Measurements from ENCODE around the gene MOB2.

MOB2 gene

DNA sequence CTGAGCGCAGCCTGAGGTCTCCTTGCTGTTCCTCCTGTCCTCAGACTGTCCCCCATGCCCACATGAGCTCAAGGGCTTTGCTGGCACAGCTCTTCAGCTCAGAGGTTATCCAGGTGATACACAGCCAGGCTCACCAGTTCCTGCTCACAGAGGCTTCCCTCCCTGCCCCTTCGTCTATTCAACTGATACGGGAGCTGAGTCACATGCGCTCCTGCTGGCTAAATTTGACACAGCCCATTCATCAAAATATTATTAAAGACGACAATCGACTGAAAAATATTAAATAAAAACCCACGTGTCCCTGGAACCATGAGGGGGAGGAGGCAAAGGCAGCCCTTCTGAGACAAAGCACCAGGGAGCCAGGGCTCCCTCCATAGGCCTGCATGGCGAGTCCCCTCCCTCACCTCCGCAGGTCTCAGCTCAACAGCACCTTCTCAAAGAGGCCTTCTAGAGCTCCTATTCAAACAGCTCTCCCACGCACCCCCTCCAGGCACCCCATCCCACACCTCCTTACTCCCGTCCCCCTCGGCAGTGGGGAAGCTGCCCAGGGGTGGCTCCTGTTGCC lies 45.0 kb upstream of the MOB2 start:
- DNase-seq (ENCODE audit: low spot score): no peak
- TF ChIP-seq, protein P1, sequence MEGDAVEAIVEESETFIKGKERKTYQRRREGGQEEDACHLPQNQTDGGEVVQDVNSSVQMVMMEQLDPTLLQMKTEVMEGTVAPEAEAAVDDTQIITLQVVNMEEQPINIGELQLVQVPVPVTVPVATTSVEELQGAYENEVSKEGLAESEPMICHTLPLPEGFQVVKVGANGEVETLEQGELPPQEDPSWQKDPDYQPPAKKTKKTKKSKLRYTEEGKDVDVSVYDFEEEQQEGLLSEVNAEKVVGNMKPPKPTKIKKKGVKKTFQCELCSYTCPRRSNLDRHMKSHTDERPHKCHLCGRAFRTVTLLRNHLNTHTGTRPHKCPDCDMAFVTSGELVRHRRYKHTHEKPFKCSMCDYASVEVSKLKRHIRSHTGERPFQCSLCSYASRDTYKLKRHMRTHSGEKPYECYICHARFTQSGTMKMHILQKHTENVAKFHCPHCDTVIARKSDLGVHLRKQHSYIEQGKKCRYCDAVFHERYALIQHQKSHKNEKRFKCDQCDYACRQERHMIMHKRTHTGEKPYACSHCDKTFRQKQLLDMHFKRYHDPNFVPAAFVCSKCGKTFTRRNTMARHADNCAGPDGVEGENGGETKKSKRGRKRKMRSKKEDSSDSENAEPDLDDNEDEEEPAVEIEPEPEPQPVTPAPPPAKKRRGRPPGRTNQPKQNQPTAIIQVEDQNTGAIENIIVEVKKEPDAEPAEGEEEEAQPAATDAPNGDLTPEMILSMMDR (IDR thresholded peaks at IDR 0.05; ENCODE audit: extremely low read depth, insufficient read depth, missing control alignments): no peak
- in situ Hi-C loops (cut with MboI; ENCODE audit: low pct_unique_long_range_greater_than_20kb, low sequenced_read_pairs, unreplicated experiment): no loop called here

DNA sequence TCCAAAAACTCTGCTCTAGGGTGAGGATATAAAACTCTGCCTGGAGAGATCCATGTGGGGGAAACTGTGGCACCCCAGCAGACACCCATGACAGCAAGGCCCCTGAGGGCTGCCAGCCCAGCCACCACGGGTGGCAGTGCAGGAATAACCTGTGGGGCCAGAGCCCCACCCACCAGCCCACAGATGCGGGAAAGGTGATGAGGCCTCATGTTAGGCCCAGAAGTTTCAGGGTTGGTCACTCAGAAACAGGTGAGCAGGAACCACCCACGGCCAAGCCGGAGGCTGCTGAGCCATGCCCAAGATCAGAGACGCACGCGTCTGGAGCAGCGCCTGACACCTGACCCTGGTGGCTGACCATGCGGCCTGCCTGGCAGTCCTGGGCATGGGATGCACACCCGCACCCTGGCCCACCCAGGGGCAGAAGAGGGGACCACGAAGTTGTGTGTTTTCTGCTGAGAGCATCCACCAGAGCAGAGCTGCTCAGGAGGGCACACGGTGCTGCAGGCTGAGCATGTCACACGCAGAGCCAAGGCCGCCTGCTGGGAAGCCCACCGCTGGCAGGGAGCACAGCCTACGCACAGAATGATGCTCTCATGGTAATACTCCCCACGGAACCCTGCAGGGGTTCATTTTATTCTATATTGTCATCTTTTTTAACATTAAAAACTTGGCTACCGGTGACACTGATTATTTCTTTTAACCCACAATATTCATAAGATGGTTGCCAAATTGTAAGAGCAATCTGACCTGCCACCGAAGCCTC lies 44.3 kb upstream of the MOB2 start:
- TF ChIP-seq, protein P1 (IDR thresholded peaks at IDR 0.05; ENCODE audit: extremely low read depth, insufficient read depth, missing control alignments): no peak
- no peak for DNase-seq (ENCODE audit: low spot score)
- in situ Hi-C loops (cut with MboI; ENCODE audit: low pct_unique_long_range_greater_than_20kb, low sequenced_read_pairs, unreplicated experiment): no loop called here

DNA sequence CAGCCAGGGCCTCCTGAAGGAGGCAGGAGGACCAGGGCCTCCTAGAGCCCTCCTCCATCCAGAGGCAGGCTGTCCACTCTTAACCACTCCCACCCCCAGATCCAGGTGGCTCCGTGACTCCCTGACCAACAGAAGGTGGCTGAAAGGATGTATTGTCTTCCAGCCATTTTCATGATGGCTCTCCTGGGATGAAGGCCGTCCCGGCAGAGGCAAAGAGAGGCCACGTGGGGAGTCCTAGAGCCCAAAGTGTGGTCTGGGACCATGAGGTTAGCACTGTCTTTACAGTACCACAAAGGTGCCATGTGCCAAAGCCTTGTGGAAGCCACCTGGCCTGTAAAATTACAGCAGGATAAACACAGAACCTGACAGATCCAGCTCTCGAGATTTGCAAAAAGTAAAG lies 43.2 kb upstream of the MOB2 start:
- DNase-seq (ENCODE audit: low spot score): no peak
- TF ChIP-seq, protein P1 (IDR thresholded peaks at IDR 0.05; ENCODE audit: extremely low read depth, insufficient read depth, missing control alignments): no peak
- in situ Hi-C loops (cut with MboI; ENCODE audit: low pct_unique_long_range_greater_than_20kb, low sequenced_read_pairs, unreplicated experiment): no loop called here

DNA sequence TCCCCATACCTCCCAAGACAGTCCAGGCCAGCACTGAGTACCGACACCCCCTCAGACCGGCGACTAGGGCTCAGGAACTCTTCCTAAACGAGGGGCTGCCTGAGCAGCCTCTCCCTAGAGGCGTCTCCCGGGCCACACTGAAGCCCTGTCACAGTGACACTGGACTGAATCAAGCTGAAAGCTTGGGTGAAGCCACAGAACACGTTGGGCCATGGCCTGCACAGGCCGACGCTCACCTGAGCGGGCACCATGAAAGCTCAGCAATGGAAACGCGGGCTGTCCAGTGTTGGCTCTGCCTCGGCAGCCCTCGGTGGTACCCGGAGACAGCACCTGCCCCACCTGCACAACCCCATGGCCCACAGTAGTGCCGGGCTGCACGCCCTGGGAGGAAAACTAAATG lies 42.7 kb upstream of the MOB2 start:
- in situ Hi-C loops (cut with MboI; ENCODE audit: low pct_unique_long_range_greater_than_20kb, low sequenced_read_pairs, unreplicated experiment): no loop called here
- no peak for DNase-seq (ENCODE audit: low spot score)
- TF ChIP-seq, protein P1 (IDR thresholded peaks at IDR 0.05; ENCODE audit: extremely low read depth, insufficient read depth, missing control alignments): no peak

DNA sequence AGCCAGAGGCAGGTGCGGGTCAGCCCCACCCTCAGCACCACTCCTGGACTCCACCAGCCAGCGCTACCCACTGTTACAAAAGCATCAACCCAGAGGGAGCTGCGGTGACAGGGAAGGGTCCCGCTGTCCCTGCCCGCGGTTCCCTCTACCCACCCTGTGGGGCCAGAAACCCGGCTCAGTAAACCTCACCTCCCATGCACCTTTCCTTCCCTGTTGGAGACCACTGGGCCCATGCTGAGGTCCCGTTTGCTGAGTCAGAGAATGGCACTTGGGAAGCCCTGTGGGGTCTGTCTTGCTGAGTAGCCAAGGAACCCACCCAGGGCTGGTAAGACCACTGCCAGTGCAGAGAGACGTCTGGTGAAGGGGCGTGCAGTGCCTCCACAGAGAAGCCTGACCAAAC lies 42.1 kb upstream of the MOB2 start:
- in situ Hi-C loops (cut with MboI; ENCODE audit: low pct_unique_long_range_greater_than_20kb, low sequenced_read_pairs, unreplicated experiment): no loop called here
- DNase-seq (ENCODE audit: low spot score): no peak
- TF ChIP-seq, protein P1 (IDR thresholded peaks at IDR 0.05; ENCODE audit: extremely low read depth, insufficient read depth, missing control alignments): no peak

DNA sequence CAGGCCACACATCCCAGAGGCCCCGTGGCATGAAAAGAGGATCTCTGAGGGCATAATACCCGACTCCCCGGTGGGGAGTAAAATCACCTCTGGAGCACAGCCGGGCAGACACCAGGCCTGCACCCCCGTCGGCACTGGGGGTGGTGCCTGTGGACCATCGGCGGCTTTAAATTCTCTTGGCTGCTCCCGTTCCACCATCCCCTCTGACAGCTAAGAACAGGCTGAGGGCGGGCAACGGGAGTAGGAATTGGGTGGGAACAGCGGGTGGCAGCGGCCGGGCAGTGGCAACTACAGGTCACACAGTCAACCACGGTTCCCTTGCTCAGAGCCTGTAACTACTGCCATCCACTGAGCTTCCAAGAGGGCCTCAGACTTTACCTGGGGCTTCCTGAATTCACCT lies 40.2 kb upstream of the MOB2 start:
- in situ Hi-C loops (cut with MboI; ENCODE audit: low pct_unique_long_range_greater_than_20kb, low sequenced_read_pairs, unreplicated experiment): no loop called here

More for the DNA sequence above, 40.2 kb upstream of the MOB2 start:
- no peak for DNase-seq (ENCODE audit: low spot score)
- TF ChIP-seq, protein P1 (IDR thresholded peaks at IDR 0.05; ENCODE audit: extremely low read depth, insufficient read depth, missing control alignments): no peak

Data from GM13977 (cell line).